Sigmoid colon (tissue), 7 donors: ENCODE results near the gene COX11. TPM values are rescaled to one million over a fixed set of nuclear protein-coding genes. Genes with fewer than 3 reads are reported as not detected.

Experiments used
- DNase-seq: peaks from one replicate; pipeline ENCODE4 v3.0.0-alpha.2; 2019
- H3K27ac ChIP-seq, 4 donors: fragments of 200-600 bp; sonication (generic); one replicate each; pipeline ENCODE4 v1.5.1; 2016 to 2019; ENCODE audit warnings: mild to moderate bottlenecking in 1 of 4
- H3K27me3 ChIP-seq, 3 donors: fragments of 200-600 bp; sonication (generic); one replicate each; pipeline ENCODE4 v1.5.1; 2019; ENCODE audit warnings: mild to moderate bottlenecking in 1 of 3
- H3K36me3 ChIP-seq, 4 donors: fragments of 200-600 bp; sonication (generic); one replicate each; pipeline ENCODE4 v1.5.1; 2016 to 2019
- H3K4me1 ChIP-seq, 4 donors: fragments of 200-600 bp; sonication (generic); one replicate each; pipeline ENCODE4 v1.5.1; 2017 to 2019
- H3K4me3 ChIP-seq, 4 donors: fragments of 200-600 bp; sonication (generic); one replicate each; pipeline ENCODE4 v1.5.1; 2017 to 2019; ENCODE audit warnings: mild to moderate bottlenecking in 2 of 4, moderate library complexity in 1 of 4
- H3K9me3 ChIP-seq, 4 donors: fragments of 200-600 bp in 3 of 4; sonication (generic) in 3 of 4; one replicate each; pipeline versions ENCODE4 v1.5.1 to v1.6.1; 2013 to 2019
- CTCF ChIP-seq, 4 experiments: fragments of 450-650 bp in 3 of 4; fragments of 200-600 bp in 1 of 4; IDR thresholded peaks; one replicate each; pipeline ENCODE4 v1.5.1; 2016 to 2019; ENCODE audit warnings: antibody characterized with exemption in 4 of 4, mild to moderate bottlenecking in 3 of 4, moderate library complexity in 2 of 4
- EP300 ChIP-seq, 4 donors: sonication (generic); formaldehyde crosslinking; IDR thresholded peaks; one replicate each; pipeline ENCODE4 v1.6.1; 2017; ENCODE audit warnings: antibody characterized with exemption in 4 of 4
- POLR2A ChIP-seq, 2 donors: fragments of 450-650 bp; IDR thresholded peaks; one replicate each; pipeline ENCODE4 v1.6.1; 2016; ENCODE audit warnings: antibody characterized with exemption in 2 of 2, mild to moderate bottlenecking in 2 of 2, moderate library complexity in 2 of 2
- POLR2AphosphoS5 ChIP-seq, 4 donors: sonication (generic); formaldehyde crosslinking; IDR thresholded peaks; one replicate each; pipeline ENCODE4 v1.6.1; 2017; ENCODE audit warnings: antibody characterized with exemption in 4 of 4
- WGBS, 2 donors: extraction: QIAGEN DNeasy Blood & Tissue Kit; methylation state at CpG; one replicate each; pipeline ENCODE4 v1.1.7; 2013; 5-methylcytosine and 5-hydroxymethylcytosine counted together
- intact Hi-C: fragments of 100-400 bp; cut with DNase I; formaldehyde crosslinking; loops from one replicate; pipeline ENCODE4 v1.15.1; 2023
- polyA plus RNA-seq, 3 donors: library from polyadenylated mRNA; stranded (reverse); fragments of 200-250 nt; gene quantifications; one replicate each; pipeline ENCODE4 v1.2.3, GENCODE V29; 2013
- total RNA-seq, 4 donors: library from RNA; depleted of rRNA; stranded (reverse); fragments of >200 nt; gene quantifications; one replicate each; pipeline ENCODE4 v1.1.0, GENCODE V29; 2016
- donor health status: healthy with polysubstance abuse.
- donor health status: Bipolar disorder and iron deficiency.
- donor health status: healthy.

The COX11 gene
- total and polyA plus RNA-seq, 7 donors: 20.4 to 96.3 (median 43.0) TPM

GRCh38 chr17:54937018-54937417 lies 31.4 kb downstream of the COX11 start:
- H3K27ac ChIP-seq: no peak overlapping the region
- no peaks in the 10 kb centered on the region for H3K4me1 ChIP-seq
- no peak for DNase-seq
- TF ChIP-seq POLR2A (IDR thresholded peaks at IDR 0.05) (no peak), CTCF (IDR thresholded peaks at IDR 0.05) (no peak), EP300 (IDR thresholded peaks at IDR 0.05) (no peak), POLR2AphosphoS5 (IDR thresholded peaks at IDR 0.05) (no peak)
- H3K36me3 ChIP-seq: peaks cover 0 to 73% (median 28%) of the 10 kb centered on the region in 4 donors
- no peak overlapping the region for H3K4me3 ChIP-seq
- intact Hi-C loops: no loop called here
- WGBS, 2 donors: 82 to 90% methylated on average over 5 of the region's 5 CpGs
- no peaks in the 10 kb centered on the region for H3K27me3 ChIP-seq
- H3K9me3 ChIP-seq: no peaks in the 10 kb centered on the region

DNA sequence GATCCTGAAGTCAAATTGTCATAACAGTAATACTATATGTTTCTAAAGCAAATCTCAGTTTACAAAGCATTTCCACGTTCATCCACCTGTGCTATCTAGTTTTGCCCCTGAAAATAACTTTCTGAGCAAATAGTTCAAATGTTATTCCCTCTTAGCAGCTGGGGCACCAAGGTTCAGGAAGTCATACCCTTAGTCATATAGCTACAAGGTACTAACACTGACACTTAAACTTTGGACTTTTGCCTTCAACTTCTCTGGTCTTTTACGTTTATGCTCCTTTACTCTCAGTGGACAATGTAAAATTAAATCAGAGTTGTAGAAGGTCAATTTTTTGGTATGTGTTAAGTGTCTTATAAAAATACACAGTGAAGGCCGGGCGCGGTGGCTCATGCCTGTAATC lies 33.0 kb downstream of the COX11 start:
- no peaks in the 10 kb centered on the region for H3K4me1 ChIP-seq
- no peaks in the 10 kb centered on the region for H3K9me3 ChIP-seq
- 48 to 82% methylated on average over 5 of the region's 5 CpGs for WGBS, 2 donors
- H3K4me3 ChIP-seq: no peak overlapping the region
- H3K27me3 ChIP-seq: no peaks in the 10 kb centered on the region
- H3K36me3 ChIP-seq: peaks cover 0 to 87% (median 30%) of the 10 kb centered on the region in 4 donors
- H3K27ac ChIP-seq: no peak overlapping the region
- intact Hi-C loops: no loop called here
- TF ChIP-seq POLR2AphosphoS5 (IDR thresholded peaks at IDR 0.05) (no peak), CTCF (IDR thresholded peaks at IDR 0.05) (no peak), EP300 (IDR thresholded peaks at IDR 0.05) (no peak), POLR2A (IDR thresholded peaks at IDR 0.05) (no peak)
- DNase-seq: no peak

- intact Hi-C loops: no loop called here
- H3K9me3 ChIP-seq: no peaks in the 10 kb centered on the region
- DNase-seq: no peak
- H3K36me3 ChIP-seq: peaks cover 0 to 84% (median 24%) of the 10 kb centered on the region in 4 donors
- no peak for TF ChIP-seq POLR2A (IDR thresholded peaks at IDR 0.05)
- TF ChIP-seq EP300 (IDR thresholded peaks at IDR 0.05): no peak
- no peak for TF ChIP-seq CTCF (IDR thresholded peaks at IDR 0.05)
- TF ChIP-seq POLR2AphosphoS5 (IDR thresholded peaks at IDR 0.05): no peak
- H3K4me3 ChIP-seq: no peak overlapping the region
- no peaks in the 10 kb centered on the region for H3K27me3 ChIP-seq
- 14 to 70% methylated on average over 3 of the region's 3 CpGs for WGBS, 2 donors
- H3K27ac ChIP-seq: no peak overlapping the region
- H3K4me1 ChIP-seq: no peaks in the 10 kb centered on the region
Measured at GRCh38 chr17:54933921-54934320, 34.5 kb downstream of the COX11 start.

DNA sequence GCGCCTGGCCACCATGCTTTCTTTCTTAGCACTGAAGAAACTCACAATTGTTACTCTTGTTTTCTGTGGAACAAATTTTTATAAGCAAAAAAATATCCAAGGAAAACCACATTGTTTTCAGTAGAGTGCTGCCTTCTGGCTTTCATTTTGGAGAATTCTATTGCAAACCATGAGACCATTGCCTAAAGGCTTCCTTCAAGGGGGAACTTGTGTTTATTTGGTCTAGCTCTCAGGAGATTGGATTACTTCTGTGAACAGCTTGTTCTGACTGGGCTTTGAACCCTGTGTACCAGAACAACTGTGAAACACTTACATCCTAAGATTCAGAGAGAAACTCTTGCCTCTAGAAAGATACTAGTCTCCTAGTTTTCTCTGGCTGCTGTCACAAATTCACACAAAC lies 35.7 kb downstream of the COX11 start:
- no peaks in the 10 kb centered on the region for H3K4me1 ChIP-seq
- intact Hi-C loops: no loop called here
- no peaks in the 10 kb centered on the region for H3K27me3 ChIP-seq
- peaks cover 0 to 73% (median 24%) of the 10 kb centered on the region in 4 donors for H3K36me3 ChIP-seq
- WGBS, 2 donors: 90 to 100% methylated on average over 1 of the region's 1 CpG
- no peaks in the 10 kb centered on the region for H3K9me3 ChIP-seq
- H3K27ac ChIP-seq: no peak overlapping the region
- H3K4me3 ChIP-seq: no peak overlapping the region
- no peak for DNase-seq
- TF ChIP-seq POLR2A (IDR thresholded peaks at IDR 0.05) (no peak), POLR2AphosphoS5 (IDR thresholded peaks at IDR 0.05) (no peak), EP300 (IDR thresholded peaks at IDR 0.05) (no peak), CTCF (IDR thresholded peaks at IDR 0.05) (no peak)

DNA sequence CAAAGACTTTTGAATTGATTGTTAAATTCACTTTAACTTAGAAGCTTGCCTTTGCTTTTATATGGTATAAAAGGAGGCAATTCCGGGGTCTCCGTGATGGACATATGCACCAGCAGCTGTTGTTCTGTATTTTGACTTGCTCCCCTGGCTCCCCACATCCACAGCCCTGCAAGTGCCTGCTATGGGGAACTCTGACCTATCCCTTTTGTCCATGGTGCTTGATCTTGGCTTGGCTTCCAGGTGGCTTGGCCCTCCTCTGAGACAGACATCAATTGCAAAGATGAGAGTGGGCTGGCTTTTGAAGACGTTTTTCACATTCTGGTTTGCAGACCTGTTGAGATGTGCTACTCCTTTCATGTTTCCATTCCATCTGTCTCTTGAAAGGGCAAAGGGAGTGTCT lies 40.9 kb downstream of the COX11 start:
- Histone ChIP-seq H3K4me3 (no peak overlapping the region), H3K4me1 (no peaks in the 10 kb centered on the region), H3K27ac (no peak overlapping the region), H3K27me3 (no peaks in the 10 kb centered on the region), H3K9me3 (no peaks in the 10 kb centered on the region), H3K36me3 (peaks cover 0 to 32% (median 1%) of the 10 kb centered on the region in 4 donors)
- no peak for TF ChIP-seq CTCF (IDR thresholded peaks at IDR 0.05)
- no peak for TF ChIP-seq EP300 (IDR thresholded peaks at IDR 0.05)
- no peak for TF ChIP-seq POLR2A (IDR thresholded peaks at IDR 0.05)
- TF ChIP-seq POLR2AphosphoS5 (IDR thresholded peaks at IDR 0.05): no peak
- 81 to 86% methylated on average over 3 of the region's 3 CpGs for WGBS, 2 donors
- intact Hi-C loops: no loop called here
- DNase-seq: no peak
